Fibroblast of peridontal ligament (primary cell): ENCODE results near the gene RCHY1.
"Not testable (repeated sequence)": the region's sequence is repeated elsewhere in the genome, so short reads cannot be mapped to it uniquely, and the experiment has no call there.

Experiments
- DNase-seq: peaks from one replicate; pipeline ENCODE4 v3.0.0-alpha.2; 2010; ENCODE audit errors: extremely low read depth

RCHY1 gene

GRCh38 chr4:75516144-75516543 is 1.9 kb upstream of the RCHY1 start:
- no peak for DNase-seq

GRCh38 chr4:75514949-75515612 is 878 bp upstream of the RCHY1 start:
- peak; percentile 25 for DNase-seq

GRCh38 chr4:75513526-75514130 is 575 bp downstream of the RCHY1 start:
- peak; percentile 31 for DNase-seq

- DNase-seq = peak; percentile 67
These were observed 1.6 kb downstream of the RCHY1 start for GRCh38 chr4:75512386-75513211.

GRCh38 chr4:75511841-75512240 is 2.4 kb downstream of the RCHY1 start:
- DNase-seq = no peak

GRCh38 chr4:75509592-75509991 is 4.6 kb downstream of the RCHY1 start:
- not testable (repeated sequence) for DNase-seq

- DNase-seq = no peak
These were observed 8.6 kb downstream of the RCHY1 start for GRCh38 chr4:75505630-75506029.

- DNase-seq = no peak
These were observed 11.5 kb downstream of the RCHY1 start for GRCh38 chr4:75502671-75503070.

- DNase-seq = no peak
These were observed 14.3 kb downstream of the RCHY1 start for GRCh38 chr4:75499900-75500299.

- DNase-seq = peak; percentile 13
These were observed 16.2 kb downstream of the RCHY1 start for GRCh38 chr4:75498041-75498440.

GRCh38 chr4:75497133-75497532 is 17.1 kb downstream of the RCHY1 start:
- DNase-seq = peak; percentile 57

- DNase-seq = no peak
These were observed 17.8 kb downstream of the RCHY1 start for GRCh38 chr4:75496406-75496805.

- no peak for DNase-seq
These were observed 18.7 kb downstream of the RCHY1 start for GRCh38 chr4:75495476-75495875.

- peak; percentile 93 for DNase-seq
These were observed 19.6 kb downstream of the RCHY1 start for GRCh38 chr4:75494563-75494962.

- DNase-seq = peak; percentile 77
These were observed 24.0 kb downstream of the RCHY1 start for GRCh38 chr4:75490155-75490554.

GRCh38 chr4:75484190-75484589 is 30.0 kb downstream of the RCHY1 start:
- DNase-seq = no peak

- no peak for DNase-seq
These were observed 37.0 kb downstream of the RCHY1 start for GRCh38 chr4:75477201-75477600.

- DNase-seq = no peak
These were observed 43.5 kb downstream of the RCHY1 start for GRCh38 chr4:75470738-75471137.

- no peak for DNase-seq
These were observed 44.3 kb downstream of the RCHY1 start for GRCh38 chr4:75469896-75470295.

- no peak for DNase-seq
These were observed 56.8 kb downstream of the RCHY1 start for GRCh38 chr4:75457365-75457764.

- DNase-seq = no peak
These were observed 80.1 kb downstream of the RCHY1 start for GRCh38 chr4:75434105-75434504.

GRCh38 chr4:75432683-75433082 is 81.5 kb downstream of the RCHY1 start:
- DNase-seq = peak; percentile 7

GRCh38 chr4:75429208-75429607 is 85.0 kb downstream of the RCHY1 start:
- no peak for DNase-seq
